Measurements from ENCODE around the gene KRT38. TPM values are rescaled to one million over a fixed set of nuclear protein-coding genes. Genes with fewer than 3 reads are reported as not detected.

Gene KRT38
- total RNA-seq, 1 donor from 2014 or later = not detected

DNA sequence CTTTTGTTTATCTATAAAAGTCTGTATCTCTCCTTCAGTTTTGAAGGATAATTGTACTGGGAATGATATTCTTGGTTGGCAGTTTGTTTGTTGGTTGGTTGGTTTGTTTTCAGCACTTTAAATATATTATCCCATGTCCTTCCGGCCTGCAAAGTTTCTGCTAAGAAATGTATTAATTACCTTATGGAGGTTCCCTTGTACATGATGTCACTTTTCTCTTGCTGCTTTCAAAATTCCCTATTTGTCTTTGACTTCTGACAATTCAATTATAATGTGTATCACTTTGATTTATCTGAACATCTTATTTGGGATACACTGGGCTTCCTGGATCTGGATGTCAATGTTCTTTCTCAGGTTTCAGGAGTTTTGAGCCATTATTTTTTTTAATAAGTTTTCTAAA is 54.6 kb downstream of the KRT38 start:
- H3K4me1 ChIP-seq = no peaks in the 10 kb centered on the region
- TF ChIP-seq, protein P1, sequence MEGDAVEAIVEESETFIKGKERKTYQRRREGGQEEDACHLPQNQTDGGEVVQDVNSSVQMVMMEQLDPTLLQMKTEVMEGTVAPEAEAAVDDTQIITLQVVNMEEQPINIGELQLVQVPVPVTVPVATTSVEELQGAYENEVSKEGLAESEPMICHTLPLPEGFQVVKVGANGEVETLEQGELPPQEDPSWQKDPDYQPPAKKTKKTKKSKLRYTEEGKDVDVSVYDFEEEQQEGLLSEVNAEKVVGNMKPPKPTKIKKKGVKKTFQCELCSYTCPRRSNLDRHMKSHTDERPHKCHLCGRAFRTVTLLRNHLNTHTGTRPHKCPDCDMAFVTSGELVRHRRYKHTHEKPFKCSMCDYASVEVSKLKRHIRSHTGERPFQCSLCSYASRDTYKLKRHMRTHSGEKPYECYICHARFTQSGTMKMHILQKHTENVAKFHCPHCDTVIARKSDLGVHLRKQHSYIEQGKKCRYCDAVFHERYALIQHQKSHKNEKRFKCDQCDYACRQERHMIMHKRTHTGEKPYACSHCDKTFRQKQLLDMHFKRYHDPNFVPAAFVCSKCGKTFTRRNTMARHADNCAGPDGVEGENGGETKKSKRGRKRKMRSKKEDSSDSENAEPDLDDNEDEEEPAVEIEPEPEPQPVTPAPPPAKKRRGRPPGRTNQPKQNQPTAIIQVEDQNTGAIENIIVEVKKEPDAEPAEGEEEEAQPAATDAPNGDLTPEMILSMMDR (IDR thresholded peaks at IDR 0.05) = no peak
- no peak for ATAC-seq
- peaks cover 9% of the 10 kb centered on the region for H3K27me3 ChIP-seq
- no peak for DNase-seq
- no peaks in the 10 kb centered on the region for H3K36me3 ChIP-seq
- no peak overlapping the region for H3K4me3 ChIP-seq
- peaks cover 9% of the 10 kb centered on the region for H3K9me3 ChIP-seq
- no peak overlapping the region for H3K27ac ChIP-seq
- intact Hi-C loops (cut with DNase I) = no loop called here

Other genes starting within 250 kb of the KRT38 start
- gene KRTAP9-2, start 214.3 kb downstream of the KRT38 start, total RNA-seq = not detected
- not detected for gene KRTAP9-3, start 208.5 kb downstream of the KRT38 start, total RNA-seq
- not detected for gene KRTAP9-8, start 203.0 kb downstream of the KRT38 start, total RNA-seq
- not detected for gene KRTAP9-4, start 191.3 kb downstream of the KRT38 start, total RNA-seq
- gene KRTAP9-9, start 185.6 kb downstream of the KRT38 start, total RNA-seq = not detected
- gene KRTAP9-6, start 175.6 kb downstream of the KRT38 start, total RNA-seq = not detected
- not detected for gene KRTAP9-7, start 165.3 kb downstream of the KRT38 start, total RNA-seq
- not detected for gene KRTAP29-1, start 138.1 kb downstream of the KRT38 start, total RNA-seq
- not detected for gene KRTAP16-1, start 131.7 kb downstream of the KRT38 start, total RNA-seq
- gene KRTAP17-1, start 125.3 kb downstream of the KRT38 start, total RNA-seq = not detected
- not detected for gene KRT33A, start 90.2 kb downstream of the KRT38 start, total RNA-seq
- gene KRT33B, start 71.2 kb downstream of the KRT38 start, total RNA-seq = not detected
- gene KRT34, start 58.7 kb downstream of the KRT38 start, total RNA-seq = not detected
- not detected for gene KRT31, start 43.4 kb downstream of the KRT38 start, total RNA-seq
- gene KRT37, start 16.4 kb downstream of the KRT38 start, total RNA-seq = not detected
- gene KRT32, start 26.4 kb upstream of the KRT38 start, total RNA-seq = not detected
- not detected for gene KRT35, start 40.2 kb upstream of the KRT38 start, total RNA-seq
- gene KRT36, start 48.9 kb upstream of the KRT38 start, total RNA-seq = not detected
- 5.5 TPM for gene KRT13, start 64.6 kb upstream of the KRT38 start, total RNA-seq
- gene KRT15, start 77.9 kb upstream of the KRT38 start, total RNA-seq = 24.3 TPM
- 321 TPM for gene KRT19, start 87.3 kb upstream of the KRT38 start, total RNA-seq
- gene KRT9, start 131.1 kb upstream of the KRT38 start, total RNA-seq = not detected
- gene KRT14, start 145.9 kb upstream of the KRT38 start, total RNA-seq = not detected
- gene KRT16, start 171.8 kb upstream of the KRT38 start, total RNA-seq = not detected
- gene KRT17, start 183.6 kb upstream of the KRT38 start, total RNA-seq = 5.9 TPM
- 974 TPM for gene EIF1, start 247.9 kb upstream of the KRT38 start, total RNA-seq

Data from upper lobe of right lung (tissue), 1 donor.